Thoracic aorta (tissue), 2 donors: ENCODE measurements around the gene CCNB1. TPM values are rescaled to one million over a fixed set of nuclear protein-coding genes. Genes with fewer than 3 reads are reported as not detected.
"Not testable (repeated sequence)": the region's sequence is repeated elsewhere in the genome, so short reads cannot be mapped to it uniquely, and the experiment has no call there.

ENCODE experiments used
- ATAC-seq: fragments of 150-250 bp; one replicate; pipeline ENCODE4 v1.8.0; 2017; ENCODE audit warnings: low read depth; ENCODE audit not compliant: insufficient number of reproducible peaks, low FRiP score
- DNase-seq: peaks from one replicate; pipeline ENCODE4 v3.0.0-alpha.2; 2020; ENCODE audit warnings: low spot score
- H3K27ac ChIP-seq, 2 donors: fragments of 200-600 bp; sonication (generic); 1 replicate in 1 of 2; 2 replicates in 1 of 2; pipeline ENCODE4 v1.5.1; 2016; ENCODE audit warnings: mild to moderate bottlenecking in 2 of 2, moderate library complexity in 2 of 2
- H3K27me3 ChIP-seq: fragments of 200-600 bp; sonication (generic); replicated peaks from 2 replicates; pipeline ENCODE4 v1.6.0; 2016; ENCODE audit warnings: mild to moderate bottlenecking; ENCODE audit not compliant: insufficient read depth
- H3K36me3 ChIP-seq: fragments of 200-600 bp; sonication (generic); one replicate; pipeline ENCODE4 v1.5.1; 2016
- H3K4me1 ChIP-seq, 2 donors: fragments of 200-600 bp; sonication (generic); 1 replicate in 1 of 2; 2 replicates in 1 of 2; pipeline versions ENCODE4 v1.5.1 to v1.6.0; 2016; ENCODE audit warnings: low read depth in 2 of 2, mild to moderate bottlenecking in 1 of 2; ENCODE audit not compliant: control insufficient read depth in 1 of 2
- H3K4me3 ChIP-seq: fragments of 200-600 bp; sonication (generic); 2 replicates; pipeline ENCODE4 v1.5.1; 2016; ENCODE audit warnings: mild to moderate bottlenecking
- H3K9me3 ChIP-seq: fragments of 200-600 bp; sonication (generic); 2 replicates; pipeline ENCODE4 v1.5.1; 2016
- total RNA-seq, 2 donors: library from RNA; depleted of rRNA; stranded (reverse); fragments of >200 nt; gene quantifications; one replicate each; pipeline versions ENCODE4 v1.1.0 to v1.2.3, GENCODE V29; 2016
- TF ChIP-seq, protein P1 (sequence below): fragments of 200-600 bp; sonication (generic); IDR thresholded peaks from one replicate; pipeline ENCODE4 v1.5.1; 2019; ENCODE audit warnings: antibody characterized with exemption

Gene CCNB1
- total RNA-seq, 2 donors from 2014 or later, result 9.4 TPM; not detected in 1

DNA sequence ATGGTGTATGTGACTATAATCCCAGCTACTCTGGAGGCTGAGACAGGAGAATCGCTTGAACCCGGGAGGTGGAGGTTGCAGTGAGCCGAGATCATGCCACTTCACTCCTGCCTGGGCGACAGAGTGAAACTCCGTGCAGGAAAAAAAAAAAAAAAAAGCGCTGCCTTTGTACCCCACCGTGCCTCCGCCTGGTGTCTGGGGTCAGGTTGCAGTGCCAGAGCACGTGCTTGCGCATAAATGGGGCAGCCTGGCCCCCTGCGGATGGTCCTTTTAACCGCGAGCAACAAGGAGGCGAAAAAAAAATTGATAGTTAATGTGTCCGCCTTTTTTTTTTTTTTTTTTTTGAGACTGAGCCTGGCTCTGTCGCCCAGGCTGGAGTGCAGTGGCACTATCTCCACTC, 6.3 kb upstream of the CCNB1 start:
- Histone ChIP-seq H3K9me3 (no peaks in the 10 kb centered on the region), H3K27ac (no peak overlapping the region), H3K4me3 (no peak overlapping the region), H3K36me3 (no peaks in the 10 kb centered on the region), H3K27me3 (no peaks in the 10 kb centered on the region), H3K4me1 (no peaks in the 10 kb centered on the region)
- DNase-seq (no peak), ATAC-seq (no peak)
- TF ChIP-seq, protein P1, sequence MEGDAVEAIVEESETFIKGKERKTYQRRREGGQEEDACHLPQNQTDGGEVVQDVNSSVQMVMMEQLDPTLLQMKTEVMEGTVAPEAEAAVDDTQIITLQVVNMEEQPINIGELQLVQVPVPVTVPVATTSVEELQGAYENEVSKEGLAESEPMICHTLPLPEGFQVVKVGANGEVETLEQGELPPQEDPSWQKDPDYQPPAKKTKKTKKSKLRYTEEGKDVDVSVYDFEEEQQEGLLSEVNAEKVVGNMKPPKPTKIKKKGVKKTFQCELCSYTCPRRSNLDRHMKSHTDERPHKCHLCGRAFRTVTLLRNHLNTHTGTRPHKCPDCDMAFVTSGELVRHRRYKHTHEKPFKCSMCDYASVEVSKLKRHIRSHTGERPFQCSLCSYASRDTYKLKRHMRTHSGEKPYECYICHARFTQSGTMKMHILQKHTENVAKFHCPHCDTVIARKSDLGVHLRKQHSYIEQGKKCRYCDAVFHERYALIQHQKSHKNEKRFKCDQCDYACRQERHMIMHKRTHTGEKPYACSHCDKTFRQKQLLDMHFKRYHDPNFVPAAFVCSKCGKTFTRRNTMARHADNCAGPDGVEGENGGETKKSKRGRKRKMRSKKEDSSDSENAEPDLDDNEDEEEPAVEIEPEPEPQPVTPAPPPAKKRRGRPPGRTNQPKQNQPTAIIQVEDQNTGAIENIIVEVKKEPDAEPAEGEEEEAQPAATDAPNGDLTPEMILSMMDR, result no peak

DNA sequence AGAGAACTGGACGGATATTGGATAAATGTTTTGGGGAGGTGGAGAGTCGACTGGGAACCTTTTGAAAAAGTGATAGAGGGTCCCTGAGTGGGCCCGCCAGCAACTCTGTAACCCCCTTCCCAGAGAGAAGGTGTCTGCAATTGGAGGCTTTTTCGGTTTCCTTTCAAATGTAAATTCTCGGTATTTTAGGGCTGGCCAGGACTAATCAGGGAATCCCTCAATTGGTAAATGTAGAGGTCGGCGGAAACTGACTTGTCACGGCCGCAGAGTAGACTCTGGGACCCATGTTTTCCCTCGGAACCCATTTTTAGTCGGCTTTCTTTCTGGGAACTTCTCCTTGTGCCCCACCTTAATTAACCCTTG, 524 bp downstream of the CCNB1 start:
- Histone ChIP-seq H3K9me3 (no peaks in the 10 kb centered on the region), H3K4me3 (peak overlapping the region; percentile 89), H3K27me3 (no peaks in the 10 kb centered on the region), H3K36me3 (no peaks in the 10 kb centered on the region), H3K4me1 (peaks cover 7 to 9% of the 10 kb centered on the region in 2 donors), H3K27ac (no peak overlapping the region)
- TF ChIP-seq, protein P1, result no peak
- ATAC-seq, result no peak
- DNase-seq, result no peak

DNA sequence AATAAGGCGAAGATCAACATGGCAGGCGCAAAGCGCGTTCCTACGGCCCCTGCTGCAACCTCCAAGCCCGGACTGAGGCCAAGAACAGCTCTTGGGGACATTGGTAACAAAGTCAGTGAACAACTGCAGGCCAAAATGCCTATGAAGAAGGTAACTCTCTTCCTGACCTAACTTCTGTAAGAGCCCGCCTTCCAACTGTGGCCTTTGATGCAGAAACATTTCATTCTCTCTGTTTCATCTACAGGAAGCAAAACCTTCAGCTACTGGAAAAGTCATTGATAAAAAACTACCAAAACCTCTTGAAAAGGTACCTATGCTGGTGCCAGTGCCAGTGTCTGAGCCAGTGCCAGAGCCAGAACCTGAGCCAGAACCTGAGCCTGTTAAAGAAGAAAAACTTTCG, 979 bp downstream of the CCNB1 start:
- peak overlapping the region; percentile 89 for H3K4me3 ChIP-seq
- H3K27ac ChIP-seq, result no peak overlapping the region
- no peaks in the 10 kb centered on the region for H3K27me3 ChIP-seq
- ATAC-seq (no peak), DNase-seq (no peak)
- peaks cover 7 to 9% of the 10 kb centered on the region in 2 donors for H3K4me1 ChIP-seq
- TF ChIP-seq, protein P1, result no peak
- H3K9me3 ChIP-seq, result no peaks in the 10 kb centered on the region
- peaks cover under 1% of the 10 kb centered on the region for H3K36me3 ChIP-seq

DNA sequence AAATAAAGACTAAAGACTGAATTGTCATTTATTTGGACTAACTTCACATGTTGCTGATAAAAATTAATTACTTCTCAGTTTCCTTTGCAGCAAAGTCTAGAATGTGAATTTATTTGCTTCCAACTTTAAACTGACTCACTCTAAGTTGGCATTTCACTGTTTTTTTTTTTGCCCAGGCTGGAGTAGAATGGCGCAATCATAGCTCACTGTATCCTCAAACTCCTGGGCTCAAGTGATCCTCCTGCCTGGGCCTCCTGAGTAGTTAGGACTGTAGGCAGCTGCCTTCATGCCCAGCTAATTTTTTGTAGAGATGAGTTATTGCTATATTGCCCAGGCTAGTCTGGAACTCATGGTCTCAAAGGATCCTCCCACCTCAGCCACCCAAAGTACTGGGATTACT, 3.5 kb downstream of the CCNB1 start:
- no peaks in the 10 kb centered on the region for H3K9me3 ChIP-seq

DNA sequence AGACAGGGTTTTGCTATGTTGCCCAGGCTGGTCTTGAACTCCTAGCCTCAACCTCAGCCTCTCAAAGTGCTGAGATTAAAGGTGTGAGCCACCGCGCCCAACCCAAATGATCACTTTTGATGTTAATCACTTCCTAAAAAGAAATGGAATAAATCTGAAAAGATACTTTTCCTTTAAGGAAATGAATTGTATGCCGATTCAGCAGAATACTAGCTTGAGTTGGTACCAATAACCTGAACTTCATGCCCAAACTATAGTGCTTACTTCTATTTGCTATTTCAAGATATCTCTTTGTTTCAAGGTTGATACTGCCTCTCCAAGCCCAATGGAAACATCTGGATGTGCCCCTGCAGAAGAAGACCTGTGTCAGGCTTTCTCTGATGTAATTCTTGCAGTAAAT, 4.0 kb downstream of the CCNB1 start:
- Histone ChIP-seq H3K4me3 (no peak overlapping the region), H3K36me3 (peaks cover 4% of the 10 kb centered on the region), H3K27ac (no peak overlapping the region), H3K9me3 (no peaks in the 10 kb centered on the region), H3K4me1 (peaks cover 7 to 9% of the 10 kb centered on the region in 2 donors), H3K27me3 (no peaks in the 10 kb centered on the region)
- ATAC-seq, result no peak
- DNase-seq, result no peak
- TF ChIP-seq, protein P1, result no peak

More for the DNA sequence above, 3.5 kb downstream of the CCNB1 start:
- no peak for DNase-seq
- Histone ChIP-seq H3K36me3 (peaks cover 4% of the 10 kb centered on the region), H3K4me1 (peaks cover 7 to 9% of the 10 kb centered on the region in 2 donors), H3K4me3 (no peak overlapping the region), H3K27me3 (no peaks in the 10 kb centered on the region), H3K27ac (no peak overlapping the region)
- no peak for ATAC-seq
- TF ChIP-seq, protein P1, result no peak

DNA sequence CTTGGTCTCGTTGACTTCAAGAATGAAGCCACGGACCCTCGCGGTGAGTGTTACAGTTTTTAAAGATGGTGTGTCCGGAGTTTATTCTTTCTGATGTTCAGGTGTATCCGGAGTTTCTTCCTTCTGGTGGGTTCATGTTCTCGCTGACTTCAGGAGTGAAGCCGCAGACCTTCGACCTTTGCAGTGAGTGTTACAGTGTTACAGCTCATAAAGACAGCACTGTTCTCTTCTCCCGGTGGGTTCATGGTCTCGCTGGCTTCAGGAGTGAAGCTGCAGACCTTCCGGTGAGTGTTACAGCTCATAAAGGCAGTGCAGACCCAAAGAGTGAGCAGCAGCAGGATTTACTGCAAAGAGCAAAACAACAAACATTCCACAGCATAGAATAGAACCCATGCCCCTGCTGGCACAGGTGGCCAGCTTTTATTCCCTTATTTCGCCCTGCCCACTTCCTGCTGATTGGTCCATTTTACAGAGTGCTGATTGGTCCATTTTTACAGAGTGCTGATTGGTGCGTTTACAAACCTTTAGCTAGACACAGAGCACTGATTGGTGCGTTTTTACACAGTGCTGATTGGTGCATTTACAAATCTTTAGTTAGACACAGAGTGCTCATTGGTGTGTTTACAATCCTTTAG, 14.8 kb downstream of the CCNB1 start:
- not testable (repeated sequence) for H3K27me3 ChIP-seq, ATAC-seq, H3K4me3 ChIP-seq, H3K36me3 ChIP-seq, H3K9me3 ChIP-seq, DNase-seq, H3K27ac ChIP-seq, H3K4me1 ChIP-seq
